Measurements from ENCODE around the gene ALDH1A1. TPM values are rescaled to one million over a fixed set of nuclear protein-coding genes. Genes with fewer than 3 reads are reported as not detected.

ALDH1A1 gene
- total RNA-seq, 1 experiment from 2014 or later, result 1.9 TPM

DNA sequence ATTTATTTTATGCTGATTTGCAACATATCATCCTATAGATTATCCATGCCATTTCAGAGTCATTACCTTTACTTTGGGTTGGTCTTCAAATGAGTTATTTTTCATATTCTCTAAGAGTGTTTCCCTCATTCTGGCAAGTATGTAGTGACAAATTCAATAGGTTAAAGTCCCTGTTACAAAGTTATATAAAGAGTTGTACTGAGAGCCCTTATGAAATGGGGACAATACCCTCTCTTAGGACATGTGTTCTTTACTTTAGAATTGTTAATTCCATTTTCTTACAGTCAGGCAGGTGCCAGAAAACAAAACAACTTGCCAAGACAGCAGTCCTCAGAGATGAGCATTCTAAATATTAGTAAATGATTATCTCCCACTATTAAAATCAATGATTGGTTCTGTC lies 6.0 kb downstream of the ALDH1A1 start:
- Mint-ChIP-seq H3K4me1 (peaks cover 8% of the 10 kb centered on the region; the same call in 1 of the 2 replicates), H3K27me3 (ENCODE audit: low read depth) (no peaks in the 10 kb centered on the region), H3K9me3 (no peaks in the 10 kb centered on the region), H3K27ac (no peak overlapping the region), H3K36me3 (no peaks in the 10 kb centered on the region), H3K4me3 (no peak overlapping the region)
- DNase-seq (ENCODE audit: low spot score) (no peak), ATAC-seq (no peak)
- ChIA-PET CTCF (interaction anchor here (1.8 kb wide), 1 partner anchor 16 kb away, joined by 8 read pairs; no protein-coding TSS in a partner anchor), POLR2A (no interaction called here)
- TF ChIP-seq ZNF138 (CRISPR knock-in tag; conservative IDR thresholded peaks at IDR 0.05) (no peak), HMGA2 (CRISPR knock-in tag; IDR thresholded peaks at IDR 0.05) (no peak), TEAD4 (CRISPR knock-in tag; IDR thresholded peaks at IDR 0.05) (no peak), TP53 (CRISPR knock-in tag; IDR thresholded peaks at IDR 0.05) (no peak), CREM (CRISPR knock-in tag; IDR thresholded peaks at IDR 0.05) (no peak)
- TF ChIP-seq, protein P1, sequence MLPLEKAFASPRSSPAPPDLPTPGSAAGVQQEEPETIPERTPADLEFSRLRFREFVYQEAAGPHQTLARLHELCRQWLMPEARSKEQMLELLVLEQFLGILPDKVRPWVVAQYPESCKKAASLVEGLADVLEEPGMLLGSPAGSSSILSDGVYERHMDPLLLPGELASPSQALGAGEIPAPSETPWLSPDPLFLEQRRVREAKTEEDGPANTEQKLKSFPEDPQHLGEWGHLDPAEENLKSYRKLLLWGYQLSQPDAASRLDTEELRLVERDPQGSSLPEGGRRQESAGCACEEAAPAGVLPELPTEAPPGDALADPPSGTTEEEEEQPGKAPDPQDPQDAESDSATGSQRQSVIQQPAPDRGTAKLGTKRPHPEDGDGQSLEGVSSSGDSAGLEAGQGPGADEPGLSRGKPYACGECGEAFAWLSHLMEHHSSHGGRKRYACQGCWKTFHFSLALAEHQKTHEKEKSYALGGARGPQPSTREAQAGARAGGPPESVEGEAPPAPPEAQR (CRISPR knock-in tag; IDR thresholded peaks at IDR 0.05), result no peak
- TF ChIP-seq, protein P2, sequence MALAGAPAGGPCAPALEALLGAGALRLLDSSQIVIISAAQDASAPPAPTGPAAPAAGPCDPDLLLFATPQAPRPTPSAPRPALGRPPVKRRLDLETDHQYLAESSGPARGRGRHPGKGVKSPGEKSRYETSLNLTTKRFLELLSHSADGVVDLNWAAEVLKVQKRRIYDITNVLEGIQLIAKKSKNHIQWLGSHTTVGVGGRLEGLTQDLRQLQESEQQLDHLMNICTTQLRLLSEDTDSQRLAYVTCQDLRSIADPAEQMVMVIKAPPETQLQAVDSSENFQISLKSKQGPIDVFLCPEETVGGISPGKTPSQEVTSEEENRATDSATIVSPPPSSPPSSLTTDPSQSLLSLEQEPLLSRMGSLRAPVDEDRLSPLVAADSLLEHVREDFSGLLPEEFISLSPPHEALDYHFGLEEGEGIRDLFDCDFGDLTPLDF (CRISPR knock-in tag; IDR thresholded peaks at IDR 0.05), result no peak
- TF ChIP-seq, protein P3, sequence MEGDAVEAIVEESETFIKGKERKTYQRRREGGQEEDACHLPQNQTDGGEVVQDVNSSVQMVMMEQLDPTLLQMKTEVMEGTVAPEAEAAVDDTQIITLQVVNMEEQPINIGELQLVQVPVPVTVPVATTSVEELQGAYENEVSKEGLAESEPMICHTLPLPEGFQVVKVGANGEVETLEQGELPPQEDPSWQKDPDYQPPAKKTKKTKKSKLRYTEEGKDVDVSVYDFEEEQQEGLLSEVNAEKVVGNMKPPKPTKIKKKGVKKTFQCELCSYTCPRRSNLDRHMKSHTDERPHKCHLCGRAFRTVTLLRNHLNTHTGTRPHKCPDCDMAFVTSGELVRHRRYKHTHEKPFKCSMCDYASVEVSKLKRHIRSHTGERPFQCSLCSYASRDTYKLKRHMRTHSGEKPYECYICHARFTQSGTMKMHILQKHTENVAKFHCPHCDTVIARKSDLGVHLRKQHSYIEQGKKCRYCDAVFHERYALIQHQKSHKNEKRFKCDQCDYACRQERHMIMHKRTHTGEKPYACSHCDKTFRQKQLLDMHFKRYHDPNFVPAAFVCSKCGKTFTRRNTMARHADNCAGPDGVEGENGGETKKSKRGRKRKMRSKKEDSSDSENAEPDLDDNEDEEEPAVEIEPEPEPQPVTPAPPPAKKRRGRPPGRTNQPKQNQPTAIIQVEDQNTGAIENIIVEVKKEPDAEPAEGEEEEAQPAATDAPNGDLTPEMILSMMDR (IDR thresholded peaks at IDR 0.05), result no peak
- TF ChIP-seq, protein P4, sequence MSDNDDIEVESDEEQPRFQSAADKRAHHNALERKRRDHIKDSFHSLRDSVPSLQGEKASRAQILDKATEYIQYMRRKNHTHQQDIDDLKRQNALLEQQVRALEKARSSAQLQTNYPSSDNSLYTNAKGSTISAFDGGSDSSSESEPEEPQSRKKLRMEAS (CRISPR knock-in tag; IDR thresholded peaks at IDR 0.05), result no peak

DNA sequence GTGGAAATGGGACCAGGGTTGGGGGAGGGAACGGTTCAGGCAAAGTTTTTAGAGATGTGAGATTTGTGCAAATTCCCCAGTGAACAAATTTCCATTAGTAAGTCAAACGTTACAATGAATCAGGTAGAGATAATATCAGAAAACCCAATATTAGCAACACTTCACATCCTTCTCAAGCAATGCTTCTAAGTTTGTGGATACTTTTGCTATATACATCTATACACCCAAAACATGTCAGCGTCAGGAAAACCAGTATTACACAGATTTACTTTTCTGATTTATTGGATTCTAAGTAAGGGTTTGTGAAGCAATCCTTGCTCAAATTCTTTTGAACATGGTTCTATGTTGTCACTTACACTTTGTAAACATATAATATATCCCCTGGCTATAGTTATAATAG lies 6.5 kb downstream of the ALDH1A1 start:
- DNase-seq (ENCODE audit: low spot score) (no peak), ATAC-seq (no peak)
- H3K9me3 Mint-ChIP-seq, result no peaks in the 10 kb centered on the region
- TF ChIP-seq RELA (CRISPR knock-in tag; IDR thresholded peaks at IDR 0.05; ENCODE audit: borderline replicate concordance) (no peak), ZNF317 (CRISPR knock-in tag; IDR thresholded peaks at IDR 0.05; ENCODE audit: borderline replicate concordance, low read depth) (no peak), KAT7 (CRISPR knock-in tag; IDR thresholded peaks at IDR 0.05; ENCODE audit: borderline replicate concordance) (no peak), NR1H2 (CRISPR knock-in tag; IDR thresholded peaks at IDR 0.05) (no peak), ETV6 (CRISPR knock-in tag; IDR thresholded peaks at IDR 0.05) (no peak), PRRX2 (CRISPR knock-in tag; IDR thresholded peaks at IDR 0.05) (no peak), ATF1 (CRISPR knock-in tag; IDR thresholded peaks at IDR 0.05) (no peak), HMGA2 (CRISPR knock-in tag; IDR thresholded peaks at IDR 0.05) (no peak)
- TF ChIP-seq, protein P5, sequence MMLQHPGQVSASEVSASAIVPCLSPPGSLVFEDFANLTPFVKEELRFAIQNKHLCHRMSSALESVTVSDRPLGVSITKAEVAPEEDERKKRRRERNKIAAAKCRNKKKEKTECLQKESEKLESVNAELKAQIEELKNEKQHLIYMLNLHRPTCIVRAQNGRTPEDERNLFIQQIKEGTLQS (CRISPR knock-in tag; conservative IDR thresholded peaks at IDR 0.05), result no peak
- ChIA-PET POLR2A (no interaction called here), CTCF (no interaction called here)
- no peak overlapping the region for H3K4me3 Mint-ChIP-seq
- H3K36me3 Mint-ChIP-seq, result no peaks in the 10 kb centered on the region
- peaks cover 4% of the 10 kb centered on the region; the same call in 1 of the 2 replicates for H3K4me1 Mint-ChIP-seq
- H3K27ac Mint-ChIP-seq, result no peak overlapping the region
- no peaks in the 10 kb centered on the region for H3K27me3 Mint-ChIP-seq (ENCODE audit: low read depth)

DNA sequence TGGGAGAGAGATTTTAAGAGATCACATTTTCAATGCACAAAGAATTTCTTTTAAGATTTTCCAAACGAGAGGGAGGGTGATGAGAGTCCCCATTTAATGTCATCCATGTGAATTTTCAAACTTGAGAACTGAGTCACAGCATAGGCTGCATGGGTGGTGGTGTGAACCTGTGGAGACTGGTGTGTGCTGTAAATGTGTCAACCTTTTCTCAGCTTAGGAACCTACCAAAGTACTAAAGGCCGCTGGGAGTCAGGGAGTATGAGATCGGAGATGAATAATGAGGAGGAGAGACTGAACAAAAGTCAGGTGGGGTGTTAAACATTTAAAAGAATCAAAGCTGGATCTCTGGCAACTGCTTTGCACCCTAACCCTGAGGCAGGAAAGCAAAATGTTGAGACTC lies 7.5 kb downstream of the ALDH1A1 start:
- no peaks in the 10 kb centered on the region for H3K9me3 Mint-ChIP-seq
- no peak overlapping the region for H3K4me3 Mint-ChIP-seq
- H3K36me3 Mint-ChIP-seq, result no peaks in the 10 kb centered on the region
- no peak for ATAC-seq
- H3K27me3 Mint-ChIP-seq (ENCODE audit: low read depth), result no peaks in the 10 kb centered on the region
- H3K4me1 Mint-ChIP-seq, result peaks cover 4% of the 10 kb centered on the region; the same call in 1 of the 2 replicates
- CTCF ChIA-PET, result no interaction called here
- H3K27ac Mint-ChIP-seq, result no peak overlapping the region
- POLR2A ChIA-PET, result no interaction called here
- no peak for DNase-seq (ENCODE audit: low spot score)
- no peak for TF ChIP-seq SP1 (CRISPR knock-in tag; conservative IDR thresholded peaks at IDR 0.05)
- TF ChIP-seq, protein P6, sequence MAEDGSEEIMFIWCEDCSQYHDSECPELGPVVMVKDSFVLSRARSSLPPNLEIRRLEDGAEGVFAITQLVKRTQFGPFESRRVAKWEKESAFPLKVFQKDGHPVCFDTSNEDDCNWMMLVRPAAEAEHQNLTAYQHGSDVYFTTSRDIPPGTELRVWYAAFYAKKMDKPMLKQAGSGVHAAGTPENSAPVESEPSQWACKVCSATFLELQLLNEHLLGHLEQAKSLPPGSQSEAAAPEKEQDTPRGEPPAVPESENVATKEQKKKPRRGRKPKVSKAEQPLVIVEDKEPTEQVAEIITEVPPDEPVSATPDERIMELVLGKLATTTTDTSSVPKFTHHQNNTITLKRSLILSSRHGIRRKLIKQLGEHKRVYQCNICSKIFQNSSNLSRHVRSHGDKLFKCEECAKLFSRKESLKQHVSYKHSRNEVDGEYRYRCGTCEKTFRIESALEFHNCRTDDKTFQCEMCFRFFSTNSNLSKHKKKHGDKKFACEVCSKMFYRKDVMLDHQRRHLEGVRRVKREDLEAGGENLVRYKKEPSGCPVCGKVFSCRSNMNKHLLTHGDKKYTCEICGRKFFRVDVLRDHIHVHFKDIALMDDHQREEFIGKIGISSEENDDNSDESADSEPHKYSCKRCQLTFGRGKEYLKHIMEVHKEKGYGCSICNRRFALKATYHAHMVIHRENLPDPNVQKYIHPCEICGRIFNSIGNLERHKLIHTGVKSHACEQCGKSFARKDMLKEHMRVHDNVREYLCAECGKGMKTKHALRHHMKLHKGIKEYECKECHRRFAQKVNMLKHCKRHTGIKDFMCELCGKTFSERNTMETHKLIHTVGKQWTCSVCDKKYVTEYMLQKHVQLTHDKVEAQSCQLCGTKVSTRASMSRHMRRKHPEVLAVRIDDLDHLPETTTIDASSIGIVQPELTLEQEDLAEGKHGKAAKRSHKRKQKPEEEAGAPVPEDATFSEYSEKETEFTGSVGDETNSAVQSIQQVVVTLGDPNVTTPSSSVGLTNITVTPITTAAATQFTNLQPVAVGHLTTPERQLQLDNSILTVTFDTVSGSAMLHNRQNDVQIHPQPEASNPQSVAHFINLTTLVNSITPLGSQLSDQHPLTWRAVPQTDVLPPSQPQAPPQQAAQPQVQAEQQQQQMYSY (CRISPR knock-in tag; IDR thresholded peaks at IDR 0.05), result no peak
- TF ChIP-seq, protein P7, sequence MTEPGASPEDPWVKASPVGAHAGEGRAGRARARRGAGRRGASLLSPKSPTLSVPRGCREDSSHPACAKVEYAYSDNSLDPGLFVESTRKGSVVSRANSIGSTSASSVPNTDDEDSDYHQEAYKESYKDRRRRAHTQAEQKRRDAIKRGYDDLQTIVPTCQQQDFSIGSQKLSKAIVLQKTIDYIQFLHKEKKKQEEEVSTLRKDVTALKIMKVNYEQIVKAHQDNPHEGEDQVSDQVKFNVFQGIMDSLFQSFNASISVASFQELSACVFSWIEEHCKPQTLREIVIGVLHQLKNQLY (CRISPR knock-in tag; IDR thresholded peaks at IDR 0.05), result no peak
- TF ChIP-seq ZNF416 (CRISPR knock-in tag; IDR thresholded peaks at IDR 0.05), result no peak
- no peak for TF ChIP-seq ZNF396 (CRISPR knock-in tag; IDR thresholded peaks at IDR 0.05; ENCODE audit: borderline replicate concordance)
- TF ChIP-seq TP53 (CRISPR knock-in tag; IDR thresholded peaks at IDR 0.05), result no peak
- no peak for TF ChIP-seq FOXP1 (CRISPR knock-in tag; IDR thresholded peaks at IDR 0.05; ENCODE audit: borderline replicate concordance)
- TF ChIP-seq, protein P8, sequence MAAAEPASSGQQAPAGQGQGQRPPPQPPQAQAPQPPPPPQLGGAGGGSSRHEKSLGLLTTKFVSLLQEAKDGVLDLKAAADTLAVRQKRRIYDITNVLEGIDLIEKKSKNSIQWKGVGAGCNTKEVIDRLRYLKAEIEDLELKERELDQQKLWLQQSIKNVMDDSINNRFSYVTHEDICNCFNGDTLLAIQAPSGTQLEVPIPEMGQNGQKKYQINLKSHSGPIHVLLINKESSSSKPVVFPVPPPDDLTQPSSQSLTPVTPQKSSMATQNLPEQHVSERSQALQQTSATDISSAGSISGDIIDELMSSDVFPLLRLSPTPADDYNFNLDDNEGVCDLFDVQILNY (CRISPR knock-in tag; IDR thresholded peaks at IDR 0.05), result no peak
